HUES64 (cell line): ENCODE results near the gene AK9.
"Not testable (repeated sequence)": the region's sequence is repeated elsewhere in the genome, so short reads cannot be mapped to it uniquely, and the experiment has no call there.

Experiments used
- H3K27ac ChIP-seq: 2 replicates; pipeline ENCODE4 v1.7.0; 2013; ENCODE audit warnings: low read depth, low read length, inconsistent platforms
- H3K27me3 ChIP-seq: 2 replicates; pipeline ENCODE4 v1.6.1; 2013; ENCODE audit warnings: mild to moderate bottlenecking, low read length; ENCODE audit not compliant: insufficient read depth
- H3K36me3 ChIP-seq: 2 replicates; pipeline ENCODE4 v1.6.1; 2013; ENCODE audit warnings: mild to moderate bottlenecking, low read length; ENCODE audit not compliant: insufficient read depth
- H3K4me1 ChIP-seq: 2 replicates; pipeline ENCODE4 v1.6.1; 2013; ENCODE audit warnings: mild to moderate bottlenecking, low read length, moderate library complexity; ENCODE audit not compliant: insufficient read depth
- H3K4me3 ChIP-seq: 2 replicates; pipeline ENCODE4 v1.5.1; 2013; ENCODE audit warnings: mild to moderate bottlenecking, low read length, moderate library complexity
- H3K9ac ChIP-seq: 2 replicates; pipeline ENCODE4 v1.6.1; 2013; ENCODE audit warnings: mild to moderate bottlenecking, low read depth, low read length
- H3K9me3 ChIP-seq: 2 replicates; pipeline ENCODE4 v1.6.1; 2013; ENCODE audit warnings: low read depth, low read length; ENCODE audit not compliant: insufficient read depth
- WGBS: fragments of 150-250, 120-280 bp; methylation state at CpG from one replicate; pipeline ENCODE4 v1.1.7; 2013; ENCODE audit warnings: missing lambda C conversion rate; 5-methylcytosine and 5-hydroxymethylcytosine counted together

Gene AK9

DNA sequence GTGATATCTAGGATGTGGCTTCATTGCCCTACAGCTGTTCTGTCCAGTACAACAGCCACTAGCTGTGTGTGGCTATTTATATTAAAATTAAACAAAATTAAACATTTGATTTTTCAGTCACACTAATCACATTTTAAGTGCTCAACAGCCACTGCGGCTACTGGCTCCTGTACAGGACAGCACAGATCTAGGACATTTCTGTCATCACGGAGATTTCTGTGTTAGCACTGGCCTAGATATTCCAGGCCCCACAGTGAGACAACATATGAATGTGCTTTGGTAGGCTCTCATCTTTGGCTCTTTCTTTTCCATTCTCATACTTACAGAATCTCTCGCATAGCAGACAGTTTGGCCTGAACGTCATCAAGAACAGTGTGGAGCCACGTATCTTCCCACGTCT lies 159.6 kb downstream of the AK9 start:
- Histone ChIP-seq H3K9me3 (no peaks in the 10 kb centered on the region), H3K27ac (no peak overlapping the region), H3K9ac (no peak overlapping the region), H3K27me3 (no peaks in the 10 kb centered on the region), H3K4me1 (no peaks in the 10 kb centered on the region), H3K4me3 (no peak overlapping the region), H3K36me3 (no peaks in the 10 kb centered on the region)
- WGBS: 94% methylated on average over 6 of the region's 6 CpGs

DNA sequence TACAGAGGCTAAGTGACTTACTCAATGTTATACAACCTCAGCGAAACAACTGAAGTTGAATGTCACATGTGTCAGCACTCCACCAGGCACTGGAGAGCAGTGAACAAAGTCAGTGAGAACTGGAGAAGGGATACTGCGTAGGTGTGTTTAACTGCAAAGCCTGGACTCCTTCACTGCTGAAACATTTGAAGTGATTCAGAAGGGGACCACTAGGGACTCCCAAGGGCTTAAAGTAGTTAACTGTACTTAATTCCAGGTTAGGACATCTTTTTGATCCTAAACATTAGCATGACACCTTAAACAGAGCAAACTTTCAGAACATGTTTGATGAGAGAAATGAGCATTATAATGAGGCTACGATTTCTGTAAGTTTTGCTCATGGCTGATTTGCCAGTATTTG lies 163.0 kb downstream of the AK9 start:
- Histone ChIP-seq H3K9me3 (peaks cover 15% of the 10 kb centered on the region; the same call in 1 of the 2 replicates), H3K27ac (no peak overlapping the region), H3K4me1 (no peaks in the 10 kb centered on the region), H3K9ac (no peak overlapping the region), H3K27me3 (no peaks in the 10 kb centered on the region), H3K36me3 (no peaks in the 10 kb centered on the region), H3K4me3 (no peak overlapping the region)
- WGBS: 83% methylated on average over 3 of the region's 3 CpGs

DNA sequence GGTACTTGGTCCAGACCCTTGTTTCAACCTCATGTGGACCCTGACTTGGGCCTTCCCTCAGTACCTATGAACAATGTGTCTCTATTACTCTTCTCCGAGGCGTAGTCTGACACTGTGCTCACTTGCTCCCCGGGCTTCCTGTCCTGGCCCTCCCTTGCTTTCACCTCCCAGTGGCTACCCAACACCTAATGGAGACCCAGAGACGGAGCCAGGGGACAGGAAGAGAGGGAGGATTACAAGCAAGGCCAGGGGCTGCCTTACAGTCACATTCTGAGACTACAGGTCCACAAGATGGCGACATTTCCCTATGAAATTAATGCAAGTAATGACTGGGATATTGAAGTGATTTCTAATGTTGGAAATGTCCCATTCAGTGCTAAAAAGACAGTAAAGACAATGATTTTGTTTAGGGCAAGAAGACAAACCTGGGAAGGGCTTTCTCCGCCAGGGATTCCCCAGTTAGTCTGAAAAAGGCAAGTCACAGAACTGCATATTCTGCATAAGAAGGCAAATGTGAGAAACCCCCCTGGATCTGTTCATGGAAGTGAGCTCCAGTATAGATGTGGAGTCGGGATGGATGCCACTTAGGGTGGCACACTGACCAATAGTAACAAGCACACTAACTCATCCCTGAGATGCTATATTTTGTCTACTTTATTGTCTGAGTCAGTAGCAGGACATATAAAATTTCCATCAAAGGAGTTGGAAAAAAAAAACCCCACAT lies 163.9 kb downstream of the AK9 start:
- no peak overlapping the region for H3K4me3 ChIP-seq
- no peak overlapping the region for H3K9ac ChIP-seq
- 51% methylated on average over 6 of the region's 7 CpGs for WGBS

GRCh38 chr6:109524129-109524528 lies 166.9 kb downstream of the AK9 start:
- no peaks in the 10 kb centered on the region for H3K36me3 ChIP-seq

More for the DNA sequence above, 163.9 kb downstream of the AK9 start:
- H3K9me3 ChIP-seq: peaks cover 16% of the 10 kb centered on the region; the same call in 1 of the 2 replicates
- H3K36me3 ChIP-seq: no peaks in the 10 kb centered on the region
- H3K4me1 ChIP-seq: no peaks in the 10 kb centered on the region
- no peaks in the 10 kb centered on the region for H3K27me3 ChIP-seq
- H3K27ac ChIP-seq: no peak overlapping the region

DNA sequence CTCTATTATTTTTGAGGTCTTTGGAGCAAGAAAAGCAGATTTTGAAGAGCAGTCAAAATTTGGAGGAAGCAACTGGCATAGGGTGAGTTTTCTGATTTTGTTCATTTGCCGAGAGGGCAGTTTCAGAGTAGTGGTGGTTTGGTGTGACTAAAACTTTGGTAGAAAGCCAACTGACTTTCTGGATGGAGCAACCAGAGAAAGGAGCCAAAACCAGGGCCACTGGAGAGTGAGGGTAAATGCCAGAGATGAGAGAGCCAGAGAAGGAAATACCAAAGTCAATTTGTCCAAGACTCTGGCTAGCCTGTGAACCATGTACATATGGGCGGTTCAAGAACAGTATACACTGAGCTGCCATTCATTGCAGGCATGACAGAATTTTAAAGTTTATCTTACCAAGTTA lies 167.5 kb downstream of the AK9 start:
- Histone ChIP-seq H3K9me3 (peaks cover 16% of the 10 kb centered on the region; the same call in 1 of the 2 replicates), H3K4me3 (no peak overlapping the region), H3K27ac (no peak overlapping the region), H3K36me3 (no peaks in the 10 kb centered on the region), H3K4me1 (no peaks in the 10 kb centered on the region), H3K27me3 (no peaks in the 10 kb centered on the region), H3K9ac (no peak overlapping the region)
- WGBS: 96% methylated on average over 2 of the region's 2 CpGs

More at GRCh38 chr6:109524129-109524528, 166.9 kb downstream of the AK9 start:
- Histone ChIP-seq H3K4me1 (no peaks in the 10 kb centered on the region), H3K27me3 (no peaks in the 10 kb centered on the region), H3K9ac (no peak overlapping the region), H3K27ac (no peak overlapping the region), H3K4me3 (no peak overlapping the region), H3K9me3 (peaks cover 16% of the 10 kb centered on the region; the same call in 1 of the 2 replicates)

- WGBS: 100% methylated on average over 2 of the region's 3 CpGs
- Histone ChIP-seq H3K9me3 (peaks cover 16% of the 10 kb centered on the region; the same call in 1 of the 2 replicates), H3K9ac (no peak overlapping the region), H3K4me1 (no peaks in the 10 kb centered on the region), H3K36me3 (no peaks in the 10 kb centered on the region), H3K27ac (no peak overlapping the region), H3K4me3 (no peak overlapping the region), H3K27me3 (no peaks in the 10 kb centered on the region)
Observed at GRCh38 chr6:109521080-109521479, 169.9 kb downstream of the AK9 start.

DNA sequence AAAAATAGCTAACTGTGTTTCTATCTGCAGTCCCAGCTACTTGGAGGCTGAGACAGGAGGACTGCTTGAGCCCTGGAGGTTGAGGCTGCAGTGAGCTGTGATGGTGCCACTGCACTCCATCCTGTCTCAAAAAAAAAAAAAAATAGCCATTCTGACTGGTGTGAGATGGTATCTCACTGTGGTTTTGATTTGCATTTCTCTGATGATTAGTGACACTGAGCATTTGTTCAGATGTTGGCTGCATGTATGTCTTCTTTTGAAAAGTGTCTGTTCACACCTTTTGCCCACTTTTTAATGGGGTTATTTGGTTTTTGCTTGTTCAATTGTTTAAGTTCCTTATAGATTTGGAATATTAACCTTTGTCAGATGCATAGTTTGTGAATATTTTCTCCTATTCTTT lies 171.4 kb downstream of the AK9 start:
- H3K36me3 ChIP-seq: not testable (repeated sequence)

DNA sequence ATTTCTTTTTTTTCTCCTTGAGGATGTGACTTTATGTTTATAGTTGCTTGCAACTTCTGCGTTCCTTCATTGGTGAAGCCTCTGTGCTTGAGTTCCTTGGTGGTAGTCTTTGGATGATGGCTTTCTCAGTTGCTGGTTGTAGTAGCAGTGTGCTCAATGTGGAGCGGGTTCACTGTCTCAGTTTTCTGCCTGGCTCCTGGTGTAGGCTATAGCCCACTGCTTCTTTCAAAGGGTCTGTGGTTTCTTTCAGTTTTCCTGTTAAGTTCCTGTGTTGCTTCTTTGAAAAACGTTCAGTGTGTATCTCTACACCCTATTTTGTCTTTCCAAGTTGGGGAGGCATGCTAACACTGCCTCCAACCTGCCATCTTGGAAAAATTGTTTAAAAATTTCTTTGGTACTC lies 174.1 kb downstream of the AK9 start:
- WGBS: 65% methylated on average over 3 of the region's 3 CpGs
- H3K36me3 ChIP-seq: no peaks in the 10 kb centered on the region

More for the DNA sequence above, 171.4 kb downstream of the AK9 start:
- H3K9ac ChIP-seq, H3K4me1 ChIP-seq, H3K4me3 ChIP-seq, H3K27me3 ChIP-seq, H3K27ac ChIP-seq: not testable (repeated sequence)
- H3K9me3 ChIP-seq: peaks cover 15% of the 10 kb centered on the region; the same call in 1 of the 2 replicates

DNA sequence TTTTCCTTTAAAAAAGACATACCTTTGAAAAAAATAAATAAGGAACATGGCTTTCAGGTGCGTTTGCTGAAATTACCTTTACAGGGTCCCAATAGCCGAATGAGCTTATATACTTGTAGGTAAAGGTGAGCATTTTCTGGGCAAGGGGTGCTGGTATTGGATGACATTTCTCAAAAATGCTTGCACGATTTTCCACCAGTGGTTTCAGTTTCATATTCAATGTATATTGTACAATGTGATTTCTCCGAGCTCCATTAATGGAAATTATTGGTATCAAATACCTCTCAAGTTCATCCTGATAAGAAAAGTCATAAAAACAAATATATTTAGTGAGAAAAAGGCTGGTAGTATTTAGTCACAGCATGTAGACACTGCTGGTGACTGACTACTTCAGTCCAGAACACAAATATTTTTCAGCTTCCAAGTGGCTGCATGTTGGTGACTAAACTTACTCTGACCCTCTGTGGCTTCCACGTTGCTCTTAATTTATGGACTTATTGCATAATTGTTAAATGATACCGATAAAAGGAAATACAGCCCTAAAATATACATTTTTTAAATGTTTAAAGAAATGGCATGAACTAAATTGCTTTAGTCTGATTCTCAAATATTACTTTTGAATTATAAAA lies 175.1 kb downstream of the AK9 start:
- Histone ChIP-seq H3K27ac (no peak overlapping the region), H3K36me3 (no peaks in the 10 kb centered on the region), H3K4me3 (no peak overlapping the region), H3K9ac (no peak overlapping the region), H3K9me3 (peaks cover 7% of the 10 kb centered on the region), H3K4me1 (peaks cover 22% of the 10 kb centered on the region), H3K27me3 (no peaks in the 10 kb centered on the region)
- 93% methylated on average over 3 of the region's 6 CpGs for WGBS

More for the DNA sequence above, 174.1 kb downstream of the AK9 start:
- H3K9me3 ChIP-seq: no peaks in the 10 kb centered on the region; the same call in 1 of the 2 replicates
- no peak overlapping the region for H3K9ac ChIP-seq
- H3K27ac ChIP-seq: no peak overlapping the region
- no peaks in the 10 kb centered on the region for H3K27me3 ChIP-seq
- no peak overlapping the region for H3K4me3 ChIP-seq
- H3K4me1 ChIP-seq: peaks cover 22% of the 10 kb centered on the region

DNA sequence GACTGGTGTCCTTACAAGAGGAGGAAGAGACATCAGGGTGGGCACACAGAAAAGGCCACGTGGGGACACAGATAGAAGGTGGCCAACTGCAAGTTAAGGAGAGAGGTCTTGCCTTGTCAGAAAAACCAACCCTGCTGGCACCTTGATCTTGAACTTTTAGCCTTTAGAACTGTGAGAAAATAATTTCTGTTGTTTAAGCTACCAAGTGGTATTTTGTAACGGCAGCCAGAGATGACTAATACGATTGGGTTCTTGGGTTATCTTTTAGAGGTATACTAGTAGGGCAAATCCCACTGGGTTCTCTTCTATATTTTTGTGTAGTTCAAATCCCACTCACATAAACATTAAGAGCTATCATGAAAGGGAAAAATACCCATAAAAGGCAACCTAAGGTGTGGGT lies 176.1 kb downstream of the AK9 start:
- Histone ChIP-seq H3K27me3 (no peaks in the 10 kb centered on the region), H3K9ac (no peak overlapping the region), H3K36me3 (no peaks in the 10 kb centered on the region), H3K27ac (peak overlapping the region; percentile 89), H3K4me1 (peaks cover 22% of the 10 kb centered on the region), H3K9me3 (peaks cover 17% of the 10 kb centered on the region), H3K4me3 (no peak overlapping the region)
- 93% methylated on average over 3 of the region's 3 CpGs for WGBS

DNA sequence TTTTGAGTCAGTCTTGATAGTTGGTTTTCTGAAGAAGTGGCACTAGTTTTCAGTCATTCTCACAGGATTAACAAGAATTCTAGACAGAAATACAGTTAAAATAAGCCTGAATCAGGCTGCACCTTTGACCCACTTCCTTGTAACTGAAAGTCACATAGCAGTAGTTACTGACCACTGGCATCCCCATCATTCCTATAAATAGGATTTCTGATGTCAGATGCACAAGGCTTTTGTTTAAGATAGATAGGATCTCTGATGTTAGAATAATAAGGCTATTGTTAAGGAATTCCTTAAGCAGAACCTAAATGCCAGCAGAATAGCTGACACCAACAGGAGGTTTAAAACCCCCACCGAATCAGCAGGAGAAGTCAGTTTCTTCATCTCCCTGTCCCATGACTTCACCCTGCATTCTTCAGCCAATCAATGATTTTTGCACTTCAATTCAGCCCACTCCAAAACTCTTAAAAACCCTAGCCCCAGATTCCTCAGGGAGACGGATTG lies 177.4 kb downstream of the AK9 start:
- Histone ChIP-seq H3K27me3 (no peaks in the 10 kb centered on the region), H3K9me3 (peaks cover 29% of the 10 kb centered on the region), H3K9ac (peak overlapping the region; percentile 15; the same call in 1 of the 2 replicates), H3K27ac (peak overlapping the region; percentile 89), H3K4me1 (peaks cover 24% of the 10 kb centered on the region), H3K36me3 (no peaks in the 10 kb centered on the region), H3K4me3 (no peak overlapping the region)
- 21% methylated on average over 2 of the region's 2 CpGs for WGBS
